Measurements from ENCODE around the gene KRCC1. TPM values are rescaled to one million over a fixed set of nuclear protein-coding genes. Genes with fewer than 3 reads are reported as not detected.

Gene KRCC1
- polyA plus RNA-seq, 2 of the 4 experiments (the other 2 are of a cell fraction), result 16.2 to 49.0 TPM

DNA sequence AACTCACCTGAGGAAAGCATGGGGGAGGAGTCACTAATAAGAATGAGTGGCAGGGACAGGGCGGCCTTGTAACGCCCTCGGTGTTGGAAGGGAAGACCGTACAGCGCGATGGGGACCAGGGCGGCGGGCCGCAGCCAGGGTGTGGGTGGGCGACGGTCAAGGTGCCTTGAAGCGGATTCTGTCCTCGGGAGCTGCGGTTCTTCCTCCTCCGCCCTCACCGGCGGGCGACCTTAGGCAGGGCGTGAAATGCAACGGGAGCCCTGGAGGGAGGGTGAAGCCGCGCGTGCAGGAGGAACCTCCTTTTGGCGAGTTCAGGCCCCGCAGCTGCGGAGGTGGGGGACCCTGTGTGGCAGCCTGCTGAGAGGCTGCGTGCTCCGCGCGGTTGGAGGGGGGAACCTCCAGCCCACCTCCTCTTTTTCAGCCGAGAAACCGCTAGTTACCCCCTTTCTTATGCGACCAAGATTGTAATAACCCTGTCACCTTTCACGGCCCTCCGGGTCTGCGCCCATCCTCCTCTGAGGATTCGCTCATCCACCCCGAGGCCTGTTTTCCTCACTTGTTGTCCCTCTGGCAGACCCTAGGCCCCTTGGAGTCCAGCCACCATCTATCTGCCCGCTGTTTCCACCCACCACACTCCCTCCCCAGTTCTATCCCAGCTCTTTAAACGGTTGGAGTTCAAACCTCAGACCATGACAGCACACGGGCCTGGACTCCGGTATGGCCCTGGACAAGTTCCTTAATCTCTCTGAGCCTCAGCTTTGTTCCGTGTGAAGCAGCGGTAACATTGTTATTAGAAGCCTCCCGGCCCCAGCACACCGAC, 38.4 kb downstream of the KRCC1 start:
- H3K4me3 ChIP-seq, result peak overlapping the region; percentile 65
- peak overlapping the region; percentile 88 for H3K4me2 ChIP-seq
- peak overlapping the region; percentile 90 to 95 for H3K27ac ChIP-seq
- ATAC-seq (peak; percentile 86), FAIRE-seq (no peak), DNase-seq (ENCODE audit: low read depth in 1 of 2, low spot score in 1 of 2) (peak; percentile 68 to 83)
- ChIA-PET POLR2A (interaction anchor here (0.8 to 2.1 kb wide), 3 partner anchors 8 to 144 kb away, joined by 3 to 11 read pairs (median 3); no protein-coding TSS in a partner anchor), CTCF (interaction anchor here (0.6 to 2.3 kb wide), 5 partner anchors 15 to 143 kb away, joined by 3 to 10 read pairs (median 5); no protein-coding TSS in a partner anchor)
- H3K4me1 ChIP-seq, result peaks cover 12% of the 10 kb centered on the region
- WGBS (ENCODE audit: missing lambda C conversion rate), result 24% methylated on average over 43 of the region's 46 CpGs
- no peaks in the 10 kb centered on the region for H3K9me3 ChIP-seq
- TF ChIP-seq EHF (CRISPR knock-in tag; IDR thresholded peaks at IDR 0.05) (no peak), TP53 (CRISPR knock-in tag; IDR thresholded peaks at IDR 0.05) (no peak), RFX5 (IDR thresholded peaks at IDR 0.05) (no peak), FOSB (CRISPR knock-in tag; IDR thresholded peaks at IDR 0.05) (no peak), HEYL (CRISPR knock-in tag; IDR thresholded peaks at IDR 0.05) (no peak), BHLHE40 (IDR thresholded peaks at IDR 0.05; ENCODE audit: low read depth, low read length) (no peak), ATOH8 (CRISPR knock-in tag; IDR thresholded peaks at IDR 0.05; ENCODE audit: low read depth) (no peak), ESRRA (IDR thresholded peaks at IDR 0.05; ENCODE audit: borderline replicate concordance, low read length) (no peak), CEBPB (IDR thresholded peaks at IDR 0.05) (no peak), KDM1A (IDR thresholded peaks at IDR 0.05; ENCODE audit: low read depth) (no peak), MYC (IDR thresholded peaks at IDR 0.05; ENCODE audit: borderline replicate concordance, low read length) (no peak), E2F6 (IDR thresholded peaks at IDR 0.05; ENCODE audit: borderline replicate concordance, low read depth) (peak; percentile 64), KDM5A (IDR thresholded peaks at IDR 0.05) (no peak), POLR2A (IDR thresholded peaks at IDR 0.05; ENCODE audit: low read length) (peak; percentile 87), TFCP2L1 (CRISPR knock-in tag; IDR thresholded peaks at IDR 0.05) (no peak), FOXS1 (CRISPR knock-in tag; IDR thresholded peaks at IDR 0.05) (no peak), RNF2 (IDR thresholded peaks at IDR 0.05; ENCODE audit: borderline replicate concordance, low read depth) (no peak), GATA3 (IDR thresholded peaks at IDR 0.05; ENCODE audit: borderline replicate concordance) (no peak), RARB (CRISPR knock-in tag; IDR thresholded peaks at IDR 0.05) (no peak), USF2 (IDR thresholded peaks at IDR 0.05) (no peak), NPAS2 (CRISPR knock-in tag; IDR thresholded peaks at IDR 0.05; ENCODE audit: borderline replicate concordance) (no peak), MAX (IDR thresholded peaks at IDR 0.05) (peak; percentile 70), PHF8 (IDR thresholded peaks at IDR 0.05; ENCODE audit: borderline replicate concordance, low read depth) (peak; percentile 70; the same call in 1 of the 2 replicates), SREBF2 (IDR thresholded peaks at IDR 0.05) (no peak), JUNB (IDR thresholded peaks at IDR 0.05) (no peak), RAD21 (conservative IDR thresholded peaks at IDR 0.05 in 1 of 2, IDR thresholded peaks at IDR 0.05 in 1 of 2) (no peak), CHD4 (IDR thresholded peaks at IDR 0.05; ENCODE audit: borderline replicate concordance) (no peak)
- TF ChIP-seq, protein P1, sequence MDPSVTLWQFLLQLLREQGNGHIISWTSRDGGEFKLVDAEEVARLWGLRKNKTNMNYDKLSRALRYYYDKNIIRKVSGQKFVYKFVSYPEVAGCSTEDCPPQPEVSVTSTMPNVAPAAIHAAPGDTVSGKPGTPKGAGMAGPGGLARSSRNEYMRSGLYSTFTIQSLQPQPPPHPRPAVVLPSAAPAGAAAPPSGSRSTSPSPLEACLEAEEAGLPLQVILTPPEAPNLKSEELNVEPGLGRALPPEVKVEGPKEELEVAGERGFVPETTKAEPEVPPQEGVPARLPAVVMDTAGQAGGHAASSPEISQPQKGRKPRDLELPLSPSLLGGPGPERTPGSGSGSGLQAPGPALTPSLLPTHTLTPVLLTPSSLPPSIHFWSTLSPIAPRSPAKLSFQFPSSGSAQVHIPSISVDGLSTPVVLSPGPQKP (IDR thresholded peaks at IDR 0.05; ENCODE audit: low read depth, low read length), result no peak
- TF ChIP-seq, protein P2, sequence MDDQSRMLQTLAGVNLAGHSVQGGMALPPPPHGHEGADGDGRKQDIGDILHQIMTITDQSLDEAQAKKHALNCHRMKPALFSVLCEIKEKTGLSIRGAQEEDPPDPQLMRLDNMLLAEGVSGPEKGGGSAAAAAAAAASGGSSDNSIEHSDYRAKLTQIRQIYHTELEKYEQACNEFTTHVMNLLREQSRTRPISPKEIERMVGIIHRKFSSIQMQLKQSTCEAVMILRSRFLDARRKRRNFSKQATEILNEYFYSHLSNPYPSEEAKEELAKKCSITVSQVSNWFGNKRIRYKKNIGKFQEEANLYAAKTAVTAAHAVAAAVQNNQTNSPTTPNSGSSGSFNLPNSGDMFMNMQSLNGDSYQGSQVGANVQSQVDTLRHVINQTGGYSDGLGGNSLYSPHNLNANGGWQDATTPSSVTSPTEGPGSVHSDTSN (IDR thresholded peaks at IDR 0.05), result peak; percentile 86
- TF ChIP-seq, protein P3, sequence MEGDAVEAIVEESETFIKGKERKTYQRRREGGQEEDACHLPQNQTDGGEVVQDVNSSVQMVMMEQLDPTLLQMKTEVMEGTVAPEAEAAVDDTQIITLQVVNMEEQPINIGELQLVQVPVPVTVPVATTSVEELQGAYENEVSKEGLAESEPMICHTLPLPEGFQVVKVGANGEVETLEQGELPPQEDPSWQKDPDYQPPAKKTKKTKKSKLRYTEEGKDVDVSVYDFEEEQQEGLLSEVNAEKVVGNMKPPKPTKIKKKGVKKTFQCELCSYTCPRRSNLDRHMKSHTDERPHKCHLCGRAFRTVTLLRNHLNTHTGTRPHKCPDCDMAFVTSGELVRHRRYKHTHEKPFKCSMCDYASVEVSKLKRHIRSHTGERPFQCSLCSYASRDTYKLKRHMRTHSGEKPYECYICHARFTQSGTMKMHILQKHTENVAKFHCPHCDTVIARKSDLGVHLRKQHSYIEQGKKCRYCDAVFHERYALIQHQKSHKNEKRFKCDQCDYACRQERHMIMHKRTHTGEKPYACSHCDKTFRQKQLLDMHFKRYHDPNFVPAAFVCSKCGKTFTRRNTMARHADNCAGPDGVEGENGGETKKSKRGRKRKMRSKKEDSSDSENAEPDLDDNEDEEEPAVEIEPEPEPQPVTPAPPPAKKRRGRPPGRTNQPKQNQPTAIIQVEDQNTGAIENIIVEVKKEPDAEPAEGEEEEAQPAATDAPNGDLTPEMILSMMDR (IDR thresholded peaks at IDR 0.05), result no peak

All from A549 (cell line).